ENCODE results near the gene NUP54. TPM values are rescaled to one million over a fixed set of nuclear protein-coding genes. Genes with fewer than 3 reads are reported as not detected.

Gene NUP54
- total RNA-seq, 1 donor from 2014 or later, result 68.8 TPM

DNA sequence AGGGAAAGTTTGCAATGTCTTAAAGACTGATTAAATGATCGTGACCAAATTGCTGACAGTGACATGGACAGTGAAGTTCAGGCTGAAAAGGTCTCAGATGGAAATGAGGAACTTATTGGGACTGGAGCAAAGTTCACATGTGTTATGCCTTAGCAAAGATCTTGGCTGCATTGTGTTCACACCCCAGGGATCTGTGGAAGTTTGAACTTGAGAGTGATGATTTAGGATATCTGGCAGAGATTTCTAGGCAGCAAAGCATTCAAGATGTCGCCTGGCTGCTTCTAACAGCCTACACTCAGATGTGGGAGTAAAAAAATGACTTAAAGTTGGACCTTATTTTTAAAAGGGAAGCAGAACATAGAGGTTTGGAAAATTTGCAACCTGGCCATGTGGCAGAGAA is 44.0 kb upstream of the NUP54 start:
- H3K27me3 Mint-ChIP-seq, result no peaks in the 10 kb centered on the region
- no peak overlapping the region for H3K27ac Mint-ChIP-seq
- H3K4me1 Mint-ChIP-seq (ENCODE audit: low read depth), result peaks cover 19% of the 10 kb centered on the region
- TF ChIP-seq, protein P1, sequence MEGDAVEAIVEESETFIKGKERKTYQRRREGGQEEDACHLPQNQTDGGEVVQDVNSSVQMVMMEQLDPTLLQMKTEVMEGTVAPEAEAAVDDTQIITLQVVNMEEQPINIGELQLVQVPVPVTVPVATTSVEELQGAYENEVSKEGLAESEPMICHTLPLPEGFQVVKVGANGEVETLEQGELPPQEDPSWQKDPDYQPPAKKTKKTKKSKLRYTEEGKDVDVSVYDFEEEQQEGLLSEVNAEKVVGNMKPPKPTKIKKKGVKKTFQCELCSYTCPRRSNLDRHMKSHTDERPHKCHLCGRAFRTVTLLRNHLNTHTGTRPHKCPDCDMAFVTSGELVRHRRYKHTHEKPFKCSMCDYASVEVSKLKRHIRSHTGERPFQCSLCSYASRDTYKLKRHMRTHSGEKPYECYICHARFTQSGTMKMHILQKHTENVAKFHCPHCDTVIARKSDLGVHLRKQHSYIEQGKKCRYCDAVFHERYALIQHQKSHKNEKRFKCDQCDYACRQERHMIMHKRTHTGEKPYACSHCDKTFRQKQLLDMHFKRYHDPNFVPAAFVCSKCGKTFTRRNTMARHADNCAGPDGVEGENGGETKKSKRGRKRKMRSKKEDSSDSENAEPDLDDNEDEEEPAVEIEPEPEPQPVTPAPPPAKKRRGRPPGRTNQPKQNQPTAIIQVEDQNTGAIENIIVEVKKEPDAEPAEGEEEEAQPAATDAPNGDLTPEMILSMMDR (IDR thresholded peaks at IDR 0.05; ENCODE audit: unreplicated experiment), result no peak
- no peak for DNase-seq (ENCODE audit: low spot score, unreplicated experiment)
- H3K36me3 Mint-ChIP-seq (ENCODE audit: insufficient read depth), result peaks cover 41% of the 10 kb centered on the region
- no peak overlapping the region for H3K4me3 Mint-ChIP-seq (ENCODE audit: low read depth)
- peaks cover 6% of the 10 kb centered on the region for H3K9me3 Mint-ChIP-seq (ENCODE audit: low read depth)

DNA sequence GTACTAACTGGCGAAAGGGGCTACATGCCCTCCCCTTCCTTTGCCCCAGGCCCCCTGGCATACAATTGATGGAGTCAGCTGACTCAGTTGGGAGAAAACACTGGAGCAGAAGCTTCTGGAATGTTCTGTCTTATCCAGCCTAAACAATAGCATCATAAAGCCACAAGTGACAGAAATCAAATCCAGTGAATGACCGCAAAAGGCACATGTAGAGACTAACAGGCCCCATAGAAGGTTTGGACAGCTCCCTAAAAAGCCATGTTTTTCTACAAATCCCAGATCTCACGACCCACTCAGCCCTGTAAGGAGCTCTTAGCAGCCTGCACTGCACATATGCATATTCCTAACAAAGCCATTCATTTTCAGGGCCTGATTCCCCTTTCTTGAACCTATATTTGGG is 40.4 kb upstream of the NUP54 start:
- TF ChIP-seq, protein P1 (IDR thresholded peaks at IDR 0.05; ENCODE audit: unreplicated experiment), result no peak
- Mint-ChIP-seq H3K27ac (no peak overlapping the region), H3K27me3 (no peaks in the 10 kb centered on the region), H3K36me3 (ENCODE audit: insufficient read depth) (peaks cover 31% of the 10 kb centered on the region), H3K4me3 (ENCODE audit: low read depth) (no peak overlapping the region), H3K4me1 (ENCODE audit: low read depth) (peaks cover 23% of the 10 kb centered on the region), H3K9me3 (ENCODE audit: low read depth) (peaks cover 6% of the 10 kb centered on the region)
- DNase-seq (ENCODE audit: low spot score, unreplicated experiment), result no peak

DNA sequence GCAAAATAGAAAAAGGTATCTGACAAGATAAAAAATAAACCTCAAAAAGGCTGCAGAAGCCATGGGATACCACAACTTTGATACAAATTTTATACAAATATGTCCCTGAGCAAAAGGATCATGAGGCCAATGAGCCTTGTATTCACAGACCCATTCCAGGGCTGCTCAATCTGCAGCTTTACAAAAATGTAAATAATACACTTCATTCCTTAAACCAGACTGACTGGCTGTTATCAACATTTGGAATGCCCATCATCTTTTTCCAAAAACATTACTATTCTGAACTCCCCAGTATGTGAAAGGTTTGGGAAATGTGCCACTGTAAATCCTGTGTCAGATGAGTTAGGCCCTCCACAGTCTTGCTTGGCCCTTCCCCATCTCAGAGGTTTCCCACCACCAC is 40.0 kb upstream of the NUP54 start:
- Mint-ChIP-seq H3K4me1 (ENCODE audit: low read depth) (peaks cover 23% of the 10 kb centered on the region), H3K36me3 (ENCODE audit: insufficient read depth) (peaks cover 27% of the 10 kb centered on the region), H3K9me3 (ENCODE audit: low read depth) (peaks cover 6% of the 10 kb centered on the region), H3K27ac (no peak overlapping the region), H3K27me3 (no peaks in the 10 kb centered on the region), H3K4me3 (ENCODE audit: low read depth) (no peak overlapping the region)
- TF ChIP-seq, protein P1 (IDR thresholded peaks at IDR 0.05; ENCODE audit: unreplicated experiment), result no peak
- no peak for DNase-seq (ENCODE audit: low spot score, unreplicated experiment)

DNA sequence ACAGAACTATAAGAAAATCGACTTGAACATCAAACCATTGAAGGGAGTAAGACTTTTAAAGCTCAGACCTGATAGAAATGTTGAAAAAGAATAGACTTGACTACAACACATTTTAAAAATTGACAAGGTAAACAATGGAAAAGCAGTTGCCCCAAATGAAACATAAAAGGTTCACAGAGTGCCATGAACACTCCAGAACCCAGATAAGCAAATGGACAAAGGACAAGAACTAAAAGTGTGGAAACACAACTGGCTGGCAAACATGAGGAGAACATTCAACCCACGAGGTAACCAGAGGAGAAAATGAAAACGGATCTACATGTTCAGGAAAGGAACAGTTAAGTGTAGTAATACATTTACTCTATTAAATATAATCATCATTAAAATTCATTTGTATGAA is 39.0 kb upstream of the NUP54 start:
- Mint-ChIP-seq H3K9me3 (ENCODE audit: low read depth) (peaks cover 1% of the 10 kb centered on the region), H3K27me3 (no peaks in the 10 kb centered on the region), H3K36me3 (ENCODE audit: insufficient read depth) (peaks cover 17% of the 10 kb centered on the region), H3K27ac (peak overlapping the region; percentile 8), H3K4me3 (ENCODE audit: low read depth) (no peak overlapping the region), H3K4me1 (ENCODE audit: low read depth) (peaks cover 22% of the 10 kb centered on the region)
- no peak for DNase-seq (ENCODE audit: low spot score, unreplicated experiment)
- TF ChIP-seq, protein P1 (IDR thresholded peaks at IDR 0.05; ENCODE audit: unreplicated experiment), result no peak

DNA sequence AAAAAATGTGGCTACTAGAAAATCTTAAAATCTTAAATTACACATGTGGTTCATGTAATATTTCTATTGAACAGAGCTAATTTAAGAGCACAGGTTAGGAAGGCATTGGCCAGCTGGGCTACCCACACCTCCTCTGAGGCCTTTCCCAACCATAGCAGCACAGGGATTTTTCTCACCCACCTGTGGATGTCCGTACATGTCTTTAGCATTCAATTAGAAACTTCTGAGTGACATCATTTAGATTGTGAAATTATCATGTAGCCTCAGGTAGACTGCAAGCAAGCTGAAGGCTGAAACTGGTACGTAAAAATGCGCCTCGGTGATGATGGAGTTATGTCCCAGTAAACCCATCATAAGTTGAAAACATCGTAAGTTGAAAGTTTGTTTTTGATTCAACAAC is 34.3 kb upstream of the NUP54 start:
- no peaks in the 10 kb centered on the region for H3K9me3 Mint-ChIP-seq (ENCODE audit: low read depth)
- no peak for DNase-seq (ENCODE audit: low spot score, unreplicated experiment)
- peaks cover 7% of the 10 kb centered on the region for H3K36me3 Mint-ChIP-seq (ENCODE audit: insufficient read depth)
- no peak overlapping the region for H3K27ac Mint-ChIP-seq
- no peaks in the 10 kb centered on the region for H3K27me3 Mint-ChIP-seq
- H3K4me1 Mint-ChIP-seq (ENCODE audit: low read depth), result peaks cover 22% of the 10 kb centered on the region
- H3K4me3 Mint-ChIP-seq (ENCODE audit: low read depth), result no peak overlapping the region
- TF ChIP-seq, protein P1 (IDR thresholded peaks at IDR 0.05; ENCODE audit: unreplicated experiment), result no peak

All from progenitor cell of endocrine pancreas (in vitro differentiated cells).